ENCODE results near the gene TFDP1. TPM values are rescaled to one million over a fixed set of nuclear protein-coding genes. Genes with fewer than 3 reads are reported as not detected.
A peak's percentile ranks its signal among the peaks of the same experiment; 100 is the strongest.
"Not testable (repeated sequence)": the region's sequence is repeated elsewhere in the genome, so short reads cannot be mapped to it uniquely, and the experiment has no call there.

The TFDP1 gene
- total and polyA plus RNA-seq, 8 donors: 27.3 to 207 (median 56.3) TPM

DNA sequence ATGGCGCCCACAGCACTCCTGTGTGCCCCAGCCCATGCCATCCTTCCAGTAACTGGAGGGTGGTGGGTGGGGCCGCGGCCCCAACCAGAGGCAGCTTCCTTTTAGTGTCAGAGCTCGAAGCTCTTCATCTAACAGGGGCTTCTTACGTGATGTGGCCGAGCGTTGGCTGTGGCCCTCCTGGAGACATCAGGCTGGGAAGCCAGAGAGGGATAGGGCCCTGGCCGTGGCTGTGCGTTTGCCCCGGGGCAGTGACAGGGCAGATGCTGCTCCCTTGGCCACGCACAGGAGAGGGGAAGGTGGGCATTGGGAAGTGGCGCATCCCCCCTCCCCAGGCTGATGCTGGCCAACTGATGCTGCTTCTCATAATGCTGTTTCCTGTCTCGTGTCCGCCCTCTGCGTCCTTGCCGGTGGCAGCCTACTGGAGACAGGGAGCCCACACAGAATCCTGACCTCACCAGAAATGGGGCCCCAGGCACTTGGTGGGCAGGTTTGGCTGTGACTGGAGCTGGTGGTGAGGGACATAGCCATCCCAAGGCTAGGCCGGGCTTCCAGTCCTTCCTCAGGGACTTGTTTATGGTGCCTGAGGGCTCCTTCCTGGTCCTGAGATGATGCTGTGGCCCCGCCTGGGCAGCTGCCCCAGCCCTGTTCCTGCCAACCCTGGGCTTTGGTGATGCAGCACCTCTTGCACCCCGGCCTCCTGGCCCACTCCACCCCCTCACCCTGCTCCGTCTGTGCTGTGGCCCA is 39.1 kb downstream of the TFDP1 start:
- intact Hi-C loops (cut with DNase I; ENCODE audit: low total_unique reads): no loop called here
- H3K27ac ChIP-seq: no peak overlapping the region
- WGBS, 5 donors: 91 to 97% (median 95%) methylated on average over 15 to 20 of the region's 20 CpGs
- no peaks in the 10 kb centered on the region for H3K9me3 ChIP-seq
- no peak for TF ChIP-seq EP300 (IDR thresholded peaks at IDR 0.05)
- no peak for TF ChIP-seq POLR2A (IDR thresholded peaks at IDR 0.05)
- TF ChIP-seq POLR2AphosphoS5 (IDR thresholded peaks at IDR 0.05): no peak
- TF ChIP-seq, protein P1, sequence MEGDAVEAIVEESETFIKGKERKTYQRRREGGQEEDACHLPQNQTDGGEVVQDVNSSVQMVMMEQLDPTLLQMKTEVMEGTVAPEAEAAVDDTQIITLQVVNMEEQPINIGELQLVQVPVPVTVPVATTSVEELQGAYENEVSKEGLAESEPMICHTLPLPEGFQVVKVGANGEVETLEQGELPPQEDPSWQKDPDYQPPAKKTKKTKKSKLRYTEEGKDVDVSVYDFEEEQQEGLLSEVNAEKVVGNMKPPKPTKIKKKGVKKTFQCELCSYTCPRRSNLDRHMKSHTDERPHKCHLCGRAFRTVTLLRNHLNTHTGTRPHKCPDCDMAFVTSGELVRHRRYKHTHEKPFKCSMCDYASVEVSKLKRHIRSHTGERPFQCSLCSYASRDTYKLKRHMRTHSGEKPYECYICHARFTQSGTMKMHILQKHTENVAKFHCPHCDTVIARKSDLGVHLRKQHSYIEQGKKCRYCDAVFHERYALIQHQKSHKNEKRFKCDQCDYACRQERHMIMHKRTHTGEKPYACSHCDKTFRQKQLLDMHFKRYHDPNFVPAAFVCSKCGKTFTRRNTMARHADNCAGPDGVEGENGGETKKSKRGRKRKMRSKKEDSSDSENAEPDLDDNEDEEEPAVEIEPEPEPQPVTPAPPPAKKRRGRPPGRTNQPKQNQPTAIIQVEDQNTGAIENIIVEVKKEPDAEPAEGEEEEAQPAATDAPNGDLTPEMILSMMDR (IDR thresholded peaks at IDR 0.05): no peak
- H3K4me3 ChIP-seq: no peak overlapping the region
- DNase-seq: peak in 1 of 2 donors; percentile 34
- no peaks in the 10 kb centered on the region for H3K27me3 ChIP-seq
- H3K36me3 ChIP-seq: peaks cover 9 to 53% (median 43%) of the 10 kb centered on the region in 4 donors
- H3K4me1 ChIP-seq: peaks cover 0 to 1% (median 0%) of the 10 kb centered on the region in 4 donors

DNA sequence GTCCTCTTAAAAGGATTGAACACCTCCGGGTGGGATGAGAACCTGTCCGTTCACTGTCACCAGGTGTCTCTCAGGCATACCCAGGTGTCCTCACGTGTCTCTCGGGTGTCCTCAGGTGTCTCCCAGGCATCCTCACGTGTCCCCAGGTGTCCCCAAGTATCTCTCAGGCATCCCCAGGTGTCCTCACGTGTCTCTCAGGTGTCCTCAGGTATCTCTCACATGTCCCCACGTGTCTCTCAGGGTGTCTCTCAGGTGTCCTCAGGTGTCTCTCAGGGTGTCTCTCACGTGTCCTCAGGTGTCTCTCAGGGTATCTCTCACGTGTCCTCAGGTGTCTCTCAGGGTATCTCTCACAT is 39.7 kb downstream of the TFDP1 start:
- Histone ChIP-seq H3K4me1 (no peaks in the 10 kb centered on the region), H3K4me3 (no peak overlapping the region), H3K27ac (no peak overlapping the region), H3K36me3 (peaks cover 13 to 58% (median 49%) of the 10 kb centered on the region in 4 donors), H3K27me3 (no peaks in the 10 kb centered on the region), H3K9me3 (no peaks in the 10 kb centered on the region)
- intact Hi-C loops (cut with DNase I; ENCODE audit: low total_unique reads): no loop called here
- 90 to 96% (median 95%) methylated on average over 9 of the region's 9 CpGs for WGBS, 5 donors
- DNase-seq: no peak
- no peak for TF ChIP-seq POLR2AphosphoS5 (IDR thresholded peaks at IDR 0.05)
- no peak for TF ChIP-seq POLR2A (IDR thresholded peaks at IDR 0.05)
- TF ChIP-seq, protein P1 (IDR thresholded peaks at IDR 0.05): no peak
- TF ChIP-seq EP300 (IDR thresholded peaks at IDR 0.05): no peak

DNA sequence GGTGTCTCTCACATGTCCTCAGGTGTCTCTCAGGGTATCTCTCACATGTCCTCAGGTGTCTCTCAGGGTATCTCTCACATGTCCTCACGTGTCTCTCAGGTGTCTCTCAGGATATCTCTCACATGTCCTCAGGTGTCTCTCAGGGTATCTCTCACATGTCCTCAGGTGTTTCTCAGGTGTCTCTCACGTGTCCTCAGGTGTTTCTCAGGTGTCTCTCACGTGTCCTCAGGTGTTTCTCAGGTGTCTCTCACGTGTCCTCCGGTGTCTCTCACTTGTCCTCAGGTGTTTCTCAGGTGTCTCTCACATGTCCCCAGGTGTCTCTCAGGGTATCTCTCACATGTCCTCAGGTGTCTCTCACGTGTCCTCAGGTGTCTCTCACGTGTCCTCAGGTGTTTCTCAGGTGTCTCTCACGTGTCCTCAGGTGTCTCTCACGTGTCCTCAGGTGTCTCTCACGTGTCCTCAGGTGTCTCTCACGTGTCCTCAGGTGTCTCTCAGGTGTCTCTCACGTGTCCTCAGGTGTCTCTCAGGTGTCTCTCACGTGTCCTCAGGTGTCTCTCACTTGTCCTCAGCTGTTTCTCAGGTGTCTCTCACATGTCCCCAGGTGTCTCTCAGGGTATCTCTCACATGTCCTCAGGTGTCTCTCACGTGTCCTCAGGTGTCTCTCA is 40.2 kb downstream of the TFDP1 start:
- peaks cover 15 to 64% (median 54%) of the 10 kb centered on the region in 4 donors for H3K36me3 ChIP-seq
- H3K9me3 ChIP-seq; H3K27me3 ChIP-seq; intact Hi-C loops (cut with DNase I; ENCODE audit: low total_unique reads); H3K4me3 ChIP-seq; H3K4me1 ChIP-seq; DNase-seq; H3K27ac ChIP-seq: not testable (repeated sequence)
- 88 to 95% (median 94%) methylated on average over 14 of the region's 14 CpGs for WGBS, 5 donors

DNA sequence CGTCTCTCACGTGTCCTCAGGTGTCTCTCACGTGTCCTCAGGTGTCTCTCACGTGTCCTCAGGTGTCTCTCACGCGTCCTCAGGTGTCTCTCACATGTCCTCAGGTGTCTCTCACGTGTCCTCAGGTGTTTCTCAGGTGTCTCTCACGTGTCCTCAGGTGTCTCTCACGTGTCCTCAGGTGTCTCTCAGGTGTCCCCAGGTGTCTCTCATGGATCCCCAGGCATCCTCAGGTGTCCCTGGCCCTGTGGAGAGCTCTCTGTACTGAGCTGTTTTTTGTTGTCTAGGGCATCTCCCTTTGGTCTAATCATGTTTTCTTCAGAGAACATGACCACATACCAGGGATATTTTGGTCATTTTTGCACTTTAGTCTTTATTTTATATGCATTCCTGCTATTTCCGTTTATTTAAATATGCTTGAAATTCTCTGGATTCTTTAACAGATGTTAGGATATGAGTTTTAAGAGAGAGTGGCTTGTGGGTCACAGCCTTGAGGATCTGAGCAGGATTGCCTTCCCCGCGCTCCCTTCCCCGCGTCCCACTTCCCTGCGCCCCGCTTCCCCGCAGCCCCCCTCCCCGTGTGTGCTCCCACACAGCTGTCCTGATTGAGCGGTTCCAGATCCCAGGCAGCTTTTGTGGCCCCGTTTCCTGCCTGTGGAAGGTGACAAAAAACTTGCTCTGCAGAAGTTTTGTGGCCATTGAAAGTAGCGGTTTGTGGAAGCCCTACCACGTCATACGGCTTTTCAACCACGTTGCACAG is 41.6 kb downstream of the TFDP1 start:
- Histone ChIP-seq H3K4me3 (no peak overlapping the region), H3K9me3 (no peaks in the 10 kb centered on the region), H3K36me3 (peaks cover 15 to 78% (median 67%) of the 10 kb centered on the region in 4 donors), H3K4me1 (no peaks in the 10 kb centered on the region), H3K27ac (no peak overlapping the region), H3K27me3 (no peaks in the 10 kb centered on the region)
- no peak for TF ChIP-seq POLR2AphosphoS5 (IDR thresholded peaks at IDR 0.05)
- no peak for TF ChIP-seq POLR2A (IDR thresholded peaks at IDR 0.05)
- TF ChIP-seq, protein P1 (IDR thresholded peaks at IDR 0.05): no peak
- DNase-seq: no peak
- intact Hi-C loops (cut with DNase I; ENCODE audit: low total_unique reads): no loop called here
- WGBS, 5 donors: 80 to 90% (median 89%) methylated on average over 24 of the region's 24 CpGs
